EL (cell line): ENCODE measurements around the gene FMNL2.
"Not testable (repeated sequence)": the region's sequence is repeated elsewhere in the genome, so short reads cannot be mapped to it uniquely, and the experiment has no call there.

Experiments
- DNase-seq: peaks from one replicate; pipeline ENCODE4 v3.0.0-alpha.2; 2016

FMNL2 gene

DNA sequence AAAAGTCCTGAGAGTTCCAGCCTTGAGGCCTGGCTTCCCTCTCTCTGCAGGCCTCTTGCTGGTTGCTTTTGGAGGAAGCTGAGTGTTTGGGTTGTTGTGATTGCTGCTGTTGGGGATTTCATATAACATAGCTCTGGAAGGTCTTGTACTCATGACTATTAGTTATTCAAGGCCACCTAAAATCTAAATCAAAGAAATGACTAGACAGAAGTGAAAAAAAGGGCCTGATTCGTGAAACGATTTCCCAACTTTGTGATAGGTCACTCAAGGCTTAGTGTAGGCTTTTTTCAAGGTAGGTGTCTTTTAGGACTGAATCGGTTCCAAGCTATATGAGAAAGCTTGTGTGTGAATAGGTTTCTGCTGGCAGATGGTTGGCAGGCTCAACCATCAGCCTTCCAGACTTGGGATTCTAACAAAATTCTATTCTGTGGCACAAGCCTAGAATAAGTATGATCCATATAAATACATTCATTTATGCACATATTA, 164.4 kb downstream of the FMNL2 start:
- DNase-seq: no peak

DNA sequence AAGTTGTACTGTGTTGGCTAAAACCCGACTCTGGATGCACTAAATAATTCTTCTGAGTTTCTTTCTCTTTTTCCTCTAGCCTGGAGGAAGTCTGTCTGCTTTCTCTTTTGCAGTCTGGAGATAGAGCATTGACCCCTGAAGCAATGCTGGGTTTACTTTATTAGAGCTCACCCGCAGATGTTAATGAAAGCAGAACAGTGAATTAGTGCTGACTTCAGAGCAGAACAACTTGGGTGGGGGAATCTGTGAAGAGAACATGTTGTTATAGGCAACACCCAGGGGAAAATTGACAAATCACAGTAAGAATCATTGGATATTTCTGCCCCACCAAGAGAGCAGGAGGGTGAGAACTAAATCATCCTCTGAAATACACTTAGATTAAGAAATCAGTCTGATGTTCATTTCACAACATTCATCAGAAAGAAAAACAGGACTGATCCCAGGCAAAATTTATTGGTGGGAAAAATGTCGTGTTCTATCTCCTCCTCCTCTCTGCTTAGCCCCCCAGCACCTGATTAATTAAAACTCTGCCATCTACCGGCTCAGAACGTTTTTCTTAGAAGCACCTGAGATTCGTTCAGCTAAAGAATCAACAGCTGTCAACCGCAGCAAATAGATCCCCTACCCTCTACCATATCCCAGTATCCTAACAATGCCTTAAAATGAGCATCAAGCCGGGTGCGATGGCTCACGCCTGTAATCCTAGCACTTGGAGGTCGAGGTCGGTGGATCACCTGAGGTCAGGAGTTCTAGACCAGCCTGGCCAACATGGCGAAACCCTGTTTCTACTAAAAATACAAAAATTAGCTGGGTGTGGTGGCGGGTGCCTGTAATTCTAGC, 165.1 kb downstream of the FMNL2 start:
- no peak for DNase-seq

DNA sequence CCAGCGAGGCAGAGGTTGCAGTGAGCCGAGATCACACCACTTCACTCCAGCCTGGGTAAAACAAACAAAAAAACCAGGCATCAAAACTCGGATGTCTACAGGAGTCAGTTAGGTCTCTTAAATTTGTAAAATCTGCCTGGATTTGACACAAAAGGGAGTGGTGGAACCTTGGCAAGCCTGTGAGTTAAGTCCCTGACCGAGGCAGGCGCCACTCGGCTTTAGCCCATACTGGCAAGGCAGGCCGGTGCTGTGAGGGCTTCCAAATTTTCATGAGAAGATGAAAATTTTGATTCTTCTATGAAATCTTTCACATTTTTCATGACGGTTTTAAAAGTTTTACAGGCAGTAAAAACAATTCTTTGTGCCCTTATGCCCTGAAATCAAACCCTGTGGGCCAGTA, 165.8 kb downstream of the FMNL2 start:
- no peak for DNase-seq

DNA sequence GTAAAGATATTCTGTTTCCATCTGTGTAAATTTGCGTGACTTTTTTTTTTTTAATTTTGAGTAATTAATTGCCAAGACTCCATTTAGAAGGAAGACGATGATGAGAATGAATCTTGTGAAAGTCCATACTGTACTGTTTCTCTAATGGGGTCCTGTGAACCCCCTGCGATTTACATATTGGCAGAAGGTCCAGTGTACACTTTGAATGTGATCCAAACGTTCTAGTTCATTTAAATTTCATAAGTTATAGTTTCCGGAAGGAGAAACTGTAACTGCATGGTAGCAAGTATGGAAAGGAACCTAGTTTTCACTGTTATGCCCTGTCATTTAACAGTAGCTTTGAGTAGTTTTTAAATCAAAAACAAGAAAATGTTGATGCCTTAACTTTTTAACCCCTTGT, 166.7 kb downstream of the FMNL2 start:
- no peak for DNase-seq

DNA sequence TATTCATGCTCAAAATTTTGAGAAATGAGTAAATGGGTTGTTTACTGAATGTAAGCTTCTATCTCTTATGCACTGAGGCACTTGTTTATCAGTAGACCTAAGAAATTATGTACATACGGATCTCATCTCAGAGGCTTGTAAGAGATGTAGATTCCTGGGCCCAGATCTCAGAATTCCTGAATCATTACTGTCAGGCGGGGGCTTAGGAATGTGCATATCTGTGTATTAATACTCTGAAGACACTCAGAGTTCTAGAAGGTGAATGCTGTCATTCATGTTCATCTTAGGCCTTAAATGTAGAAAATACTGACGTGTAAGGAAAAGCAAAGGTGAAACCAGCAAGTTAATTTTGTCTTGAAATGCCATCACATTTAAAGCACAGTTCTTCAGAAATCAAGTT, 169.6 kb downstream of the FMNL2 start:
- peak; percentile 82 for DNase-seq

DNA sequence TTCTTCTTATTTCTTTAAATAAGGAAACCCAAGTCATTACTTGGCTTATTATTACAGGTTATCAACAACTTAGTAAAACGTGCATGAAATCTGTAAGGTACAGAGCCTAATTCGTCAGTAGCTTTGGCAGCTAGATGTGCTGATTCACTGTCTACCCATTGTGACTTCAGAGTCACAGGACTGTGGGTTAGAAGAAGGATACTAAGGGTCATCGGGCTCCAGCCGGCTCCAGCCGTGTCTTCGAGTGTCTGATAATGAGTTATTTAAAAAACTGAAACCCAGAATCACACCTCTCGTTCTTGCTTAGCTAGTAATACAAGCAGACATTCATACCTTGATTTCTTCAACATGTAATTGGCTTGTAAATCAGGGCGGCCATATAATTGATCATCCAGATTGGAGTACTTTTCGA, 170.5 kb downstream of the FMNL2 start:
- DNase-seq: peak; percentile 57

DNA sequence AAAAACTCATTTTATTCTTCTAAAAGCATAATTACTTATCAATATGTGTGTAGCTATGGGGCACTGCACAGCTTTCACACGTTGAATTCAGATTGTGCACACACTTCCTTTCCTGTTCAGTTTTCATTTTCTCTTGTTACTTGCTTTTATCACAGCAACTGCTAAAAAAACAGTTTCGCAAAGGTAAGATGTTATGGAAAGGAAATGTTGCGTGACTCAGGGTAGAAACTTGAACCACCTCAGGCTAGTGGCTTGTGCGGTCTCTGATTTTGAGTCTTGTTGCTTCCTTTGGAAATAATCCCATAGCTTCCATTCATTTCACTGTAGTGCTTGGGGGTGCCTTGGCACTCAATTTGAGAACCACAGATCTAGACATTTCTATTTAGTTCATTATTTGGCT, 171.9 kb downstream of the FMNL2 start:
- peak; percentile 78 for DNase-seq

DNA sequence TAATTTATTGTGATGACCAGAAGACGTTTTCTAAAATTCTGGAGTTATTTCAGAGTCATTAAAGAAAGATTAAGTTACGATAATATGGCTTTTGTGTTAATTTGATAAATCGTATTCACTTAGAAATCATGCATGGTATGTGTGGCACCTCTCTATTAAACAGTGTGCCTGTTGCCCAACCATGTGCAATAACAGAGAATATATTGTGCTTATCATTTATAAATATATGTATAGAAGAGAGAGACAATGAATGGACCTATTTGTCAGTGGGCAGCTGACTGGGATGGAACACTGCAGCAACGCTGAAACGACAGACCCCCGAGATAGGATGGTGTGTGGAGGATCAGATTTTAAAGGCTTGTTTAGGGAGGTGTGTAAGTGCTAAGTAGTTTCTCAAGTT, 172.9 kb downstream of the FMNL2 start:
- no peak for DNase-seq

DNA sequence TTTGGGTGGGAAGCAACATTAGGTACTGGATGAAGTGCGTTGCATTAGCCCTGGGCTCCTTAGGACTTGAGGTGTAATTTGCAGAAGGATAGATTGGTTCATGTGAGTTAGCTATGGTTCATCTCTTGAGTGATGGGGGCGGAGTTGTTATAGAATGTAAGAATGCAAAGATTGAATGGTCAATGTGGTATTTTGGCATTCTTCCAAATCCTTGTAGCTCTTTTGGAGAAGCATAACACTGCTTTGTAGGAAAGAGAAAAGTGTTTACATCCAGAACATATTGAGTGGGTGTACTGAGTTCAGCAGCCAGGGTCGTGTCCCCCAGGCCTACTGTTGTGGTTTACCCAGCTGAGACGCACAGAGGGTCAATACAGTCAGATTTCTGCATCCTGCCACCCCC, 173.5 kb downstream of the FMNL2 start:
- DNase-seq: peak; percentile 68

DNA sequence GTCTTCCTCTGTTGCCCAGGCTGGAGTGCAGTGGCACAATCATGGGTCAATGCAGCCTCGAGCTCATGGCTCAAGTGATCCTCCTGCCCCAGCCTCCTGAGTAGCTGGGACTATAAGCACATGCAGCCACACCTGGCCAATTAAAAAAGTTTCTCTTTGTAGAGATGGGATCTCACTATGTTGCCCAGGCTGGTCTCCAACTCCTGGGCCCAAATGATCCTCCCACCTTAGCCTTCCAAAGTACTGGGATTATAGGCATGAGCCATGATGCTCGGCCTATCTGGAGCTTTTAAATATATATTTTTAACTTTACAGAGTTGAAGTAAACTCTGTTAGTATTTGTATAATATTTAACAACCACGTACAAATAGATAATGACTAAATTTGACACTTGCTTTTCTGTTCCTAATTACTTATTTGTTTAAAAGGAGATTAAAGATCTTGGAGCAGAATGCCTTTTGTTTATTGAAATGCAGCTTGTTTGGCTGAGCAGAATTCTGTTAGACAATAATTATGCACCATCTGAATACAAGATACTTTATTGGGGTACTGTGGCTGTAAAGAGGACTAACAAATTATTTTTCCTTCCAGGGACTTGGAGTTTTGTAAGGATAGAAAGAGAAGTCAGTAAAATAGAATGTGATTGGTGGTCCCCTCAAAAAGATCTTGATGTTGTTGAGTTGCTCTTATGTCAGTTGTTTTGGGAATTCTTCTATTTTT, 175.0 kb downstream of the FMNL2 start:
- DNase-seq: no peak

DNA sequence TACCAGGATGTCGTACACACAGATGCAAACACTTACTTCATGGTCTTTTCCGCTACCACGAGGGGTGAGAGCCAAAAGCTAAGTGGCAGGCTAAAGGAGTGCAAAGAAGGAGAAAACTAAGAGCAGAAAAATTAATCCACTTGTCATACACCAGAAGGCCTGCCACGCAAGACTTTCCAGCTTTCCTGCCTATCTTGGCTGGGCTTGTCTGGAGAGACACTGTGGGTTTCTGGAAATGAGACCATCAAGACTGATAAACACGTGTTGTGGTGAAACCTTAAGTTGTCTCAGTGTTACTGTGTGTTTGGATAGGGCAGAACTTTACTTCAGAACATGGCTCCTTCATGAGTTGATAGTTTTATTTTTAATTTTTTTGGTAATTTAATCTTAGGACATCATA, 175.6 kb downstream of the FMNL2 start:
- no peak for DNase-seq

DNA sequence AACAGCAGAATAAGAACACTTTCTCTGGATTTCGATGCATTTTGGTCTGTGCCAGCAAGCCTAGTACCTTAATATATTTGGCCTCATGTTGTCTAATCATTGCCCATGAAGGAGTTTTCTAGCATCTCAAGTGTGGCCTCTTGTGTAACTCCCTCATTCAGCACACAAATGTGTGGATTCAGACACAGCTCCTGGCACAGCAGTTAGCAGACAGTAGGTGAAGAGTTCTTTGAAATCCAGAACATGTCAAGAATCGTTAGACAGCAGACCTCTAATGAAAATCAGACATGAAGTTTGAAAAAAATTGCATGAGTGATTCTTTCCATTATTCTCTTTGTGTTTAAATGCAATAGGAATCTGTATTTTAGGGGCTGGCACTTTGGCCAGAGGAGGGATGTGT, 177.0 kb downstream of the FMNL2 start:
- no peak for DNase-seq

DNA sequence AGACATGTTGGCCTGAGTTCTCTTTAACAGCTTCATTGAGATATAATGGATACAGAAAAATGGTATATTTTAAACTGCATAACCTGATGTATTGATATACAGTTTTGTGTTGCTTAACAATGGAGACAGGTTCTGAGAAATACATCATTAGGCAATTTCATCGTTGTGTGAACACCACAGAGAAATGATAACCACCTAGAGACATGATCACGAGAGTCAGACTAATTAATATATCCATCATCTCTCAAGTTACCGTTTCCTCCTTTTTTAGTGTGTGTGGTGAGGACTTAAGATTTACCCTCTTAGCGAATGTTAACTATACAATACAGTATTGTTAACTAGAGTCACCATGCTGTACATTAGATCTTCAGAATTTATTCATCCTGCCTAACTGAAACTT, 178.1 kb downstream of the FMNL2 start:
- no peak for DNase-seq

DNA sequence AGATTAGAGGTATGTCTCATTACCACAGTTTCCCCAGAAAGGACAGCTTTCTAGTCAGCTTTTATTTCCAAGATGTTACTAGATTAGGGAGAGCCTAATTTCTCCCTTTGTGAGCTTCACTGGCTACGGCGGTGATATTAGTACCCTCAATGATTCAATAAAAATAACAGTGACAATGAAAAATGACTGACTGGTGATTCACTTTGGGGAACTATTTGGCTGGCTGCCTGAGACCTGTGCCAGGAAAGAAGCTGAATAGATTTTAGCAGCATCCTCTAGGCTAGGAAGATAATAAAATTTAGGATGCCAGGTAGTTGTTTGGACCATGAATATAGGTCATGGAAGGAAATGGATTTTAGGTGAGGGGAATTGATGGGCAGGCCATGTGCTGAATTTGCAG, 178.7 kb downstream of the FMNL2 start:
- DNase-seq: peak; percentile 82

DNA sequence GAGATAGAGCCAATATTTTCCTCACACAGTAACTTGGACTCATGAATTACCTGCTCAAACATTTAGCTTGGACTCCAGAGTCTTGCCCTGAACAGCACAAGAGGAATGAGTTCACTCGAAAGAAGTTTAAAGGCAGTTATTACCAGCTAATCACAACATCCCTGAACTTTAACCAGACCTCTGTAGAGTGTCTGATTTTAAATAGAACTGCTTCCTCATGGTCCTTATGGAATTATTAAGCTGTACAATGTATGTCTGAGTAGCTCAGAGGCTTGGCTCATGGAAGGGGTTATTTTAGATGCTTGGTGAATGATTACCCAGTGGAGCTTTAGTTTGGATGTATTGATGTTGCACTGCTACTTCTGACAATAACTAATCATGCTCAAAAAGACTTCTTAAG, 183.1 kb downstream of the FMNL2 start:
- no peak for DNase-seq

DNA sequence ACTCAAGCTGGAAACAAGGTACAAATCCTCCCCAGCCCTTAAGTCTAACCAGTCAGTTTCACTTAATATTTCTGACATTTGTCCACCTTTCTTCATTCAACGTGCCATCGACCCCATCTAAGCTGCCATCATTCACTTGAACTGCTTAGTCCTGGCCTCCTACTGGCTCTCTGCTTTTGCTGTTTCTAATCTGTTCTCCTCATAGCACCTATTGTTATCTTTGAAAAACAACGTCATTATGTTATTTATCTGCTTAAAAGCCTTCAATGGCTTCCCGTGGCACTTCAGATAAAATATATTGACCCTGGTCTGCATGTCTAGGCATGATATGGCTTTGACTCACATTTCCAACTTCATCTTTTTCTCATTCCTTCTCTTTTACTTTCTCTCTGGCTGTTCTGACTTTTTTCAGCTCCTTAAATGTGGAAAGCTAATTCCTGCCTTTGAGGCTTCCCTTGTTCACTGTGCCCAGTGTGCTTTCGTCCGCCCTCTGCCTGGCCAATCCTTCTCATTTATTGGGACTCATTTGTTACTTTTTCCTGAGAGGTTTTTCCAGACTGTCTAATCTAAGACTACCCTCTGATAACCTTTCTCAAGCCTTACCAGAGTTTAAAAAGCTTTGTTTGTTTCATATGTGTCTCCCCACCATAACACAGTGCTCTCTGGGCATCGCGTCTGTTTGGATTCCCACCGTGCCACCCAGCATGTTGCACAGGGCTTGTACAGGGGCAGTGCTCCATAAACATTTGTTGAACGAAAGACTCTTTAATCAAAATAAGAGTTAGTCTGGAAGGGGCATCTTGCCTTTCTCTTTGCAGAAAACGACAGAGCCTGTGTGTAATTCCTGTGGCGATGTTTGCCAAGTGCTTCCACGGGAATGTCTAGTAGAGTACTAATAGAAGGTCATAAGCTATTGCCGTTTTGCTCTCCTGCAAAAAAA, 183.9 kb downstream of the FMNL2 start:
- DNase-seq: no peak

DNA sequence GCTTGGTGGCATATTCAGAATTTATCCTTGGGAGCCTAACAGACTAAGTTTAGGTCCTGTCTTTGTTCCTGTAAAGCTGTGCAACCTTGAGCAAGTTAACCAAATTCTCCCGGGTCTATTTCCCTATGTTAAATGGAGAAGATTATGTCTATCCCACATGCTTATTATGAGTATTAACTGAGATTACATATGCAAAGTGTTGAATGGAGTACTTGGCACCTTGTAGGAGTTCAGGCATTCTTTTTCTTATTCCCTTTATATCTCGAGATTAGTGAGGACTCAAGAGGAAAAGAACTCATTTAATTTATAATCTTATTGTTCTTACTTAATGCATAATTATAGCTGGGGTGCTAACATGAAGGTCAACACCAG, 184.6 kb downstream of the FMNL2 start:
- no peak for DNase-seq

DNA sequence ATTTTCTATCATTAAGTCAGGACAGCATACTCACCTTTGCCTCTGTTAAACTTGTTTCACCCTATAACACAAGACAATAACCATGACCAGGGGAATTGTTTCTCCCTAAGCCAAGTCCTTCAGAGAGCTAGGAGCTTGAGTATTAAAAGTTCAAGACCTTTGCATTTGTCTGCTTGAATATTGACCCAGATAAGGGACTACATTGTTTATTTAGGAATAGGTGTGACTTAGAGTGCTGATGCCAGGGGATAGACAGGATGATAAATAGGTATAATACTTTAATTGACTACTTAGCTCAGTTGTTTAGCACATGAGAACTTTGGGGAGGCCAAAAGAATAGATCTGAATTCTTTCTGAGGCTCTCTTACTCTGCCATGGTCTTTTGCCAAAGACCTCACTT, 185.8 kb downstream of the FMNL2 start:
- DNase-seq: no peak

DNA sequence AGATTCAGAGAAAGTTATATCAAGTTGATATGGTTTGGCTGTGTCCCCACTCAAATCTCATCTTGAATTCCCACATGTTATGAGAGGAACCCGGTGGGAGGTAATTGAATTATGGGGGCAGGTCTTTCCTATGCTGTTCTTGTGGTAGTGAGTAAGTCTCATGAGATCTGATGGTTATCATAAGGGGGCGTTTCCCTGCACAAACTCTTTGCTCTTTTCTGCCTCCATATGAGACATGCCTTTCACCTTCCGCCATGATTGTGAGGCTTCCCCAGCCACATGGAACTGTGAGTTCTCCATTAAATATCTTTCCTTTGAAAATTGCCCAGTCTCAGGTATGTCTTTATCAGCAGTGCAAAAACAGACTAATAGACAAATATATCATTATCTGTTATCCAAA, 187.5 kb downstream of the FMNL2 start:
- DNase-seq: not testable (repeated sequence)

DNA sequence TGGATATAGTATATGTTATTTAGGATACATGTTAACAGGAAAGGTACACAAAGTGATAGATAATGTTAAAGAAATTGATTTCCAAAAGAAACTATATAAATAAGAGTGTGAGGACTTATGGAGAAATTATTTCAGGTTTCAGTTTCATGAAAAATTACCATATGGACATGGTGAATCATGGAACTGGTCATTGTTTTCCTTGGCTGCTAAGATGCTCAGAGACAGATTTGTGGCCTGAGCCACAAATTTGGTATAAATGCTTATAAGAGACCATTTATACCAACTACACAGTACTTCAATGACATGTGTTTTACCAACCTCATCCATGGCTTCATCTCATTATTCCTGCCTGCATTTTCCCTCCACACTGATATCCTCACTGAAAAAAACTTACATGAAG, 188.1 kb downstream of the FMNL2 start:
- peak; percentile 70 for DNase-seq

DNA sequence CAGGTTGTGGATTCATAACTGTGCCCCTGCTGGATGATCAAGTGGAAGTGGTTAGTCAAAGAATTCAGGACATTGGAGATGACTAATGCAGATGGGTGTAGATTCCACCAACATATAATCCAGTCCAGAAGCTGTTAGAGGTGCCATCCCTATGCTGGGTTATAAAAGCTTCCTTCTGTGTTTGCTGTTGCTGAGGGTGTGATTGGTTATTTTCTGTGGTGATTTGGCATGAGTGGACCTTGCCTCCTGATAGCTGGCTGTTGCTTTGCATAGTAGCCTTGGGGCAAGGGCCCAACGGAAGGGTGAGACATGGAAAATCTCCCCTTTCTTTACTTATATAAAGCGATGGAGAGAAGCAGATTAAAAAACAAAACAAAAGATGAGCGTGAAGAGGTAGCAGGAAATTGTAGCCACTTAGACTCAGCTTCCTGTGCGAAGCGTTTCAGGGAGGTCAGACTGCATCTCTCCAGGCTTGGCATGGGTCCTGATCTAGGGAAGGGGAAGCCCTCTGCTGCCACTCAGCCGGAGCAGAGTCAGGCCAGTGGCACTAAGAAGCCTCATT, 190.4 kb downstream of the FMNL2 start:
- DNase-seq: peak; percentile 90

DNA sequence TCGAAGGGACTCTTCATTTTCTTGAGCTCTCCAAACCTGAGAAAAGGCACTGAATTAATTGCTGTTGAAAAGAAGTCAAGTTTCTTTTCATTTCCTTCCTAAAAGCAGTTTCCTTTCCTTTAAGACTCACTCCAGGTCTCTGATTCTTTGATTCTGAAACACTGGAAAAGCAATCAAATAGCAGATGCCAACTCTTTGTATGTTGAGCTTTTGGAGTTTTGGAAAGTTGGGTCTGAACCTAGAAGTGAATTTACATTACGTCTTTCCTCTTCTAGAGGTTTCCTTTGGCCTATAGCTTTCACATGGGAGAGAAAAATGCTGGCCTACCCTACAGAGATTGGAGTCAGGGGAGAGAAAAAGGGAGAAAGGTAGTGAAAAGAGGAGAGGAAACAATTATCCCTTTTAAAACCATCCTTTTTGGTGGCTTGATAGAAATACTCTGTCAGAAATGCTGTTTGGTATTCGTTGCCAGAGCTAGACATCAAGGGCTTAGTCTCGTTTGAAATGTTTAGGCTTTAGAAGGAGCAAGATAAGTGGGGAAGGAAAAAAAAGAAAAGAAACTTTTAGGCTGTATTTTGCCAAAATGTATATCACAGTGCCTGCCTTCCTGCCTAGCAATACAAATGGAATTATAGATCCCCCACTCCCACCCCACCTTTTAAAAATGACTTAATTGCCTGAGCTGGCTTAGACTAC, 194.6 kb downstream of the FMNL2 start:
- no peak for DNase-seq
